HepG2 (cell line): ENCODE data around the gene IL1RL2. TPM values are rescaled to one million over a fixed set of nuclear protein-coding genes. Genes with fewer than 3 reads are reported as not detected.

Experiments
- AFF4 ChIP-seq: sonication (generic); formaldehyde crosslinking; IDR thresholded peaks from 2 replicates; pipeline ENCODE4 v1.4.0; 2020; ENCODE audit warnings: missing genetic modification reagents
- CENPX ChIP-seq: sonication (generic); formaldehyde crosslinking; IDR thresholded peaks from 2 replicates; pipeline ENCODE4 v1.9.0; 2021; ENCODE audit warnings: mild to moderate bottlenecking, missing genetic modification reagents, moderate library complexity
- FOXO4 ChIP-seq: sonication (generic); formaldehyde crosslinking; conservative IDR thresholded peaks from 2 replicates; pipeline ENCODE4 v1.8.1; 2023; ENCODE audit warnings: missing genetic modification reagents
- IKZF1 ChIP-seq: fragments of 450-650 bp; IDR thresholded peaks from 2 replicates; pipeline ENCODE4 v1.7.1; 2016
- MAZ ChIP-seq, 2 experiments: sonication (generic) in 1 of 2; formaldehyde crosslinking in 1 of 2; IDR thresholded peaks; 2 replicates each; pipeline versions ENCODE4 v1.5.0 to v1.6.1; 2012 to 2020; ENCODE audit warnings: low read depth in 2 of 2, mild to moderate bottlenecking in 2 of 2, borderline replicate concordance in 1 of 2, improper control_type of control experiment in 1 of 2, low read length in 1 of 2, missing genetic modification reagents in 1 of 2, moderate library complexity in 1 of 2
- MED1 ChIP-seq: sonication (generic); formaldehyde crosslinking; IDR thresholded peaks from 2 replicates; pipeline ENCODE4 v1.4.0; 2020; ENCODE audit warnings: missing genetic modification reagents
- MED13 ChIP-seq: sonication (generic); formaldehyde crosslinking; IDR thresholded peaks from 2 replicates; pipeline ENCODE4 v1.5.0; 2020; ENCODE audit warnings: missing genetic modification reagents
- SAFB2 ChIP-seq: sonication (generic); formaldehyde crosslinking; IDR thresholded peaks from 2 replicates; pipeline ENCODE4 v1.5.1; 2020; ENCODE audit warnings: missing genetic modification reagents, low read depth, mild to moderate bottlenecking, borderline replicate concordance
- SNAPC2 ChIP-seq: sonication (generic); formaldehyde crosslinking; IDR thresholded peaks from 2 replicates; pipeline ENCODE4 v1.8.1; 2022; ENCODE audit warnings: mild to moderate bottlenecking, missing genetic modification reagents
- TAF1 ChIP-seq: sonication (generic); formaldehyde crosslinking; IDR thresholded peaks from 2 replicates; pipeline ENCODE4 v1.4.0; 2020; ENCODE audit warnings: missing genetic modification reagents
- YEATS4 ChIP-seq: sonication (generic); formaldehyde crosslinking; IDR thresholded peaks from 2 replicates; pipeline ENCODE4 v1.4.0; 2020; ENCODE audit warnings: missing genetic modification reagents, borderline replicate concordance
- ZBTB3 ChIP-seq: sonication (generic); formaldehyde crosslinking; IDR thresholded peaks from 2 replicates; pipeline ENCODE4 v1.4.0; 2020; ENCODE audit warnings: low read depth, mild to moderate bottlenecking, moderate library complexity, missing genetic modification reagents, borderline replicate concordance
- ZFP36L1 ChIP-seq: sonication (generic); formaldehyde crosslinking; IDR thresholded peaks from 2 replicates; pipeline ENCODE4 v1.8.0; 2022; ENCODE audit warnings: mild to moderate bottlenecking, missing genetic modification reagents, moderate library complexity
- ZNF280D ChIP-seq: sonication (generic); formaldehyde crosslinking; IDR thresholded peaks from 2 replicates; pipeline ENCODE4 v1.5.1; 2020; ENCODE audit warnings: mild to moderate bottlenecking, missing genetic modification reagents
- ZNF451 ChIP-seq: sonication (generic); formaldehyde crosslinking; IDR thresholded peaks from 2 replicates; pipeline ENCODE4 v1.5.0; 2020; ENCODE audit warnings: mild to moderate bottlenecking, missing genetic modification reagents
- ZNF512 ChIP-seq: sonication (generic); formaldehyde crosslinking; IDR thresholded peaks from 2 replicates; pipeline ENCODE4 v1.4.0; 2020; ENCODE audit warnings: mild to moderate bottlenecking, missing genetic modification reagents
- ZNF766 ChIP-seq: sonication (generic); formaldehyde crosslinking; IDR thresholded peaks from 2 replicates; pipeline ENCODE4 v1.5.0; 2020; ENCODE audit warnings: missing genetic modification reagents, borderline replicate concordance
- polyA plus RNA-seq, 8 experiments: library from polyadenylated mRNA; depleted of rRNA in 3 of 8; stranded (reverse) in 7 of 8; unstranded in 1 of 8; fragments of >200 nt; fragmentation: Illumina TruSeq in 4 of 8; extraction: Trizol in 4 of 8; gene quantifications; 2 replicates each; pipeline versions ENCODE4 v1.2.1 to v1.2.3, GENCODE V29; 2011 to 2016; ENCODE audit warnings: low read depth in 4 of 8, missing spikeins in 1 of 8, mixed read lengths in 1 of 8; ENCODE audit not compliant: insufficient read depth in 1 of 8
- total RNA-seq, 5 experiments: library from RNA; depleted of rRNA; stranded (reverse); fragments of >200 nt; fragmentation: Illumina TruSeq; extraction: Trizol; gene quantifications; 2 replicates each; pipeline ENCODE4 v1.2.3, GENCODE V29; 2016; ENCODE audit warnings: low read depth in 1 of 5

The IL1RL2 gene
- total and polyA plus RNA-seq, 2 of the 13 experiments (the other 11 are each of a cell fraction or from before 2014, with no cell fraction given), result 0.03 TPM; not detected in 1

- TF ChIP-seq ZBTB3 (CRISPR knock-in tag) (0 out of 2 replicates have a peak, but pooled peaks have one; percentile 15), ZNF451 (CRISPR knock-in tag) (0 out of 2 replicates have a peak, but pooled peaks have one; percentile 34), YEATS4 (CRISPR knock-in tag) (peak; percentile 82), ZFP36L1 (CRISPR knock-in tag) (no peak), ZNF766 (peak; percentile 65; the same call in 1 of the 2 replicates), FOXO4 (CRISPR knock-in tag) (no peak), SNAPC2 (CRISPR knock-in tag) (no peak), TAF1 (CRISPR knock-in tag) (peak; percentile 80), SAFB2 (CRISPR knock-in tag) (peak; percentile 87), MED13 (CRISPR knock-in tag) (no peak; the same call in 1 of the 2 replicates), AFF4 (CRISPR knock-in tag) (0 out of 2 replicates have a peak, but pooled peaks have one; percentile 17), MED1 (peak; percentile 77), IKZF1 (no peak), ZNF280D (CRISPR knock-in tag) (no peak), ZNF512 (CRISPR knock-in tag) (no peak), CENPX (CRISPR knock-in tag) (no peak), MAZ (IDR thresholded peaks at IDR 0.05; ENCODE audit: borderline replicate concordance, low read depth, low read length) (no peak), MAZ (CRISPR knock-in tag; IDR thresholded peaks at IDR 0.05; ENCODE audit: low read depth) (peak; percentile 5; the same call in 1 of the 2 replicates)
Measured at GRCh38 chr2:102141970-102142828, 44.6 kb upstream of the IL1RL2 start, which contains the start of gene IL1R1 (continued).
